Measurements from ENCODE around the gene USHBP1. TPM values are rescaled to one million over a fixed set of nuclear protein-coding genes. Genes with fewer than 3 reads are reported as not detected.
A peak's percentile ranks its signal among the peaks of the same experiment; 100 is the strongest.
"Not testable (repeated sequence)": the region's sequence is repeated elsewhere in the genome, so short reads cannot be mapped to it uniquely, and the experiment has no call there.

Gene USHBP1
- total RNA-seq, 1 donor from 2014 or later = 0.07 TPM

DNA sequence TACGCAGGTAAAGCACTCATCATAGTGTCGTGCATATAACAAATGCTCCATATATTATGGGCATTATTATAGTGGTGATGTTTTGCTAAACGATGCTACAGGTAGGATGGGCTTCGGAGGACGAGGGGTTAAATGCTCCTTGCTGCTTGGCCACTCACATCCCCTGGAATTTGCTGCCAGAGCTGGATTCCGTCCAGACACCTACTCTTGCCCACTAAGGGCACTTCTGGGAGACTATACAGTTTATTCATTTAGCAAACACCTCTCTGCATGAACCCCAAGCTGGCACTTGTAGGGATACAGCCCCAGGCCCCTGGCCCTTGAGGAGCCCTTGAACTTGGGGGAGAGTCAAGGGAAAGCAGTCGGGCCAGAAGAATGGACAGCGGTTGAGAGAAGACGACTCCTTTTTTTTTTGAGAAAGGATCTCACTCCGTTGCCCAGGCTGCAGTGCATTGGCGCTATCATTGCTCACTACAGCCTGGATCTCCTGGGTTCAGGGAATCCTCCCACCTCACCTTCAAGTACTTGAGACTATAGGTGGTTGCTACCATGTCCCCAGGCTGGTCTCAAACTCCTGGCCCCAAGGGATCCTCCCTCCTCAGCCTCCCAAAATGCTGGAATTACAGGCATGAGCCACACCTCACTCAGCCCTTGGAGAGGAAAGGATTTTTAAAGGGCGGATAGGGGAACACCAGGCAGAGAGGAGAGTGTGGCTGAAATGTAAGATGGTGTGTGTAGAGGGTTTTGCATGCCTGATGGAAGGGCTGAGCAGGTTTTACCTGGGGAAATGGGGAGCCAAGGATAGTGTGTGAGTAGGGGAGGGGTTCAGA is 40.1 kb upstream of the USHBP1 start:
- peaks cover 30% of the 10 kb centered on the region for H3K4me1 Mint-ChIP-seq (ENCODE audit: low read depth)
- H3K27me3 Mint-ChIP-seq (ENCODE audit: low read depth) = no peaks in the 10 kb centered on the region
- peak overlapping the region; percentile 87 for H3K4me3 Mint-ChIP-seq (ENCODE audit: low read depth)
- peak overlapping the region; percentile 85 for H3K27ac Mint-ChIP-seq
- peaks cover 11% of the 10 kb centered on the region for H3K36me3 Mint-ChIP-seq (ENCODE audit: low read depth)
- intact Hi-C loops (cut with micrococcal nuclease) = loop anchor here (1.0 to 5.0 kb wide), 3 partner anchors 12 to 103 kb away; partner anchors contain the start of genes BST2 and OCEL1
- no peak for DNase-seq (ENCODE audit: low spot score)
- no peaks in the 10 kb centered on the region for H3K9me3 Mint-ChIP-seq

- no peaks in the 10 kb centered on the region for H3K9me3 Mint-ChIP-seq
- peaks cover 6% of the 10 kb centered on the region for H3K36me3 Mint-ChIP-seq (ENCODE audit: low read depth)
- H3K27ac Mint-ChIP-seq = peak overlapping the region; percentile 49
- peaks cover 27% of the 10 kb centered on the region for H3K4me1 Mint-ChIP-seq (ENCODE audit: low read depth)
- intact Hi-C loops (cut with micrococcal nuclease) = no loop called here
- H3K4me3 Mint-ChIP-seq (ENCODE audit: low read depth) = peak overlapping the region; percentile 61
- DNase-seq (ENCODE audit: low spot score) = no peak
- no peaks in the 10 kb centered on the region for H3K27me3 Mint-ChIP-seq (ENCODE audit: low read depth)
Measured at GRCh38 chr19:17303940-17304267, 39.4 kb upstream of the USHBP1 start.

DNA sequence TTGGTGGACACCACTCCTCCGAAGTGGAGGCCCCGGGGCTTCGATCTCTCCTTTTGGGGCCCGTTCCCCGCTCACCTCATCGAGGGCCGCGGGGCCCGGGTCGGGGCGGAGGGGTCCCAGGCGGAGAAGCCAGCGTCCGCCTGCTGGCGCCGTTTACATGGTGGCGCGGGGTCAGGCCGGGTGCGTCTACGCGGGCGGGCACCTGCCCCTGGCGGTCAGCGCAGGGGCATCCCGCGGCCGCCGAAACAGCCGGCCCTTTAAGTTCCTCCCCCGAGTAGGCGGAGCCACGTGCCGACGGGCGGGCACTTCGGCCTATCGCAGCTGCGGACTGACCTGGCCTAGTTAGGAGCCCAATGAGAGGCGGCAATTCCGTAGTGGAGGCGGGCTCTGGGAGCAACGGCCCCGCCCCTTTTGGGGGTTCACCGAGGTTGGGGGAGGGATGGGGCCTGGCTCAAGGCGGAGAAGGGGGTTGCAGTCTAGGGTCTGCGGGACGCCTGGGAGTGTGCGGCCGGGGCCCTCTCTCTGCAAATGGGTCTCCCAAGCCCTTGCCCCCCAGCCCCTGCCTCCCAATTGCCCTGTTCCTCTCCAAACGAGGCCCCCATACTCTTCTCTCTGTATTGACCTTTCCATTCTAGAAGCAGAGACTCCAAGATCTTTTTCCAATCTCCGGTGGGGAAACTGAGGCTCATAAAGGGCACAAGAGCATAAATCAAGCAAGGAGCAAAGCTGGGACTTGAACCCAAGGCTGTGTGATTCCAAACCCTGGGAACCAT is 38.8 kb upstream of the USHBP1 start, which contains the start of gene ABHD8:
Gene ABHD8, minus strand, starts transcription at position 259 of the 773 bp plus-strand sequence. CDS start 1,809 bp downstream, outside the sequence.
- peaks cover 9% of the 10 kb centered on the region for H3K36me3 Mint-ChIP-seq (ENCODE audit: low read depth)
- no peaks in the 10 kb centered on the region for H3K27me3 Mint-ChIP-seq (ENCODE audit: low read depth)
- H3K9me3 Mint-ChIP-seq = no peaks in the 10 kb centered on the region
- peaks cover 27% of the 10 kb centered on the region for H3K4me1 Mint-ChIP-seq (ENCODE audit: low read depth)
- H3K27ac Mint-ChIP-seq = peak within 1 kb of the TSS; percentile 49
- peak within 1 kb of the TSS; percentile 68 for H3K4me3 Mint-ChIP-seq (ENCODE audit: low read depth)
- DNase-seq (ENCODE audit: low spot score) = peak; percentile 92
- intact Hi-C loops (cut with micrococcal nuclease) = no loop called here

GRCh38 chr19:17302391-17303166 is 38.0 kb upstream of the USHBP1 start:
- Mint-ChIP-seq H3K4me3 (ENCODE audit: low read depth) (peak overlapping the region; percentile 68), H3K27me3 (ENCODE audit: low read depth) (no peaks in the 10 kb centered on the region), H3K4me1 (ENCODE audit: low read depth) (peaks cover 23% of the 10 kb centered on the region), H3K27ac (no peak overlapping the region), H3K36me3 (ENCODE audit: low read depth) (peaks cover 13% of the 10 kb centered on the region), H3K9me3 (no peaks in the 10 kb centered on the region)
- no peak for DNase-seq (ENCODE audit: low spot score)
- intact Hi-C loops (cut with micrococcal nuclease) = no loop called here

DNA sequence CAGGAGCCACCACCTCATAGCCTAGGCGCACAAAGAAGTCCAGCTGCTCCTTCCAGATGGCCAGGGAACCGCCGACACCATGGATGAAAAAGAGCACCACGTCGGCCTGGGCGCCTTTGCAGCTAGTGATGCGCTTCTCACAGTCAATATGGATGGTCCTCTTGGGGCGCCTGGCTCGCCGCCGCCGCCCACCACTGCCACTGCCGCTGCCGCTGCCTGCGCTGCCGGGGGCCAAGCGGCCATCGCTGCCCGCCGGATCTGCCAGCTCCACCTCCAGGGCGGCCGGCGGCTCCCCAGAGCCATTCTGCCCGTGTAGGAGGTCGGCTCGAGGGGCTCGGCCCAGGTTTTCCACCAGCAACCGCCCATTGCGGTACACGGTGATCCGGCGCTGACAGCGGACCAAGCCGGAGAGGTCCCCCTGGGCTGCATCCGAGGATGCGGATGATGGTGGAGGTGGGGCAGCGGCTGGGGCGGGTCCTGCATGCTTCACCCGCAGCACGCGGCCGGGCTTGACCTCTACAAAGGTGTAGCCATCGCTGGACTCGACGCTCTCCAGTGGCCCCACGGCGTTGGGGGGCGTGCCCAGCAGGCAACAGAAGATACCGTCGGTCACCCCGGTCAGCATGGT is 36.6 kb upstream of the USHBP1 start:
- Mint-ChIP-seq H3K27ac (no peak overlapping the region), H3K36me3 (ENCODE audit: low read depth) (peaks cover 19% of the 10 kb centered on the region), H3K4me3 (ENCODE audit: low read depth) (no peak overlapping the region), H3K27me3 (ENCODE audit: low read depth) (no peaks in the 10 kb centered on the region), H3K4me1 (ENCODE audit: low read depth) (peaks cover 20% of the 10 kb centered on the region), H3K9me3 (no peaks in the 10 kb centered on the region)
- intact Hi-C loops (cut with micrococcal nuclease) = no loop called here
- no peak for DNase-seq (ENCODE audit: low spot score)

GRCh38 chr19:17296976-17297375 is 32.4 kb upstream of the USHBP1 start:
- no peaks in the 10 kb centered on the region for H3K9me3 Mint-ChIP-seq
- H3K27ac Mint-ChIP-seq = no peak overlapping the region
- H3K4me1 Mint-ChIP-seq (ENCODE audit: low read depth) = peaks cover 7% of the 10 kb centered on the region
- intact Hi-C loops (cut with micrococcal nuclease) = no loop called here
- H3K4me3 Mint-ChIP-seq (ENCODE audit: low read depth) = no peak overlapping the region
- no peak for DNase-seq (ENCODE audit: low spot score)
- no peaks in the 10 kb centered on the region for H3K27me3 Mint-ChIP-seq (ENCODE audit: low read depth)
- peaks cover 21% of the 10 kb centered on the region for H3K36me3 Mint-ChIP-seq (ENCODE audit: low read depth)

DNA sequence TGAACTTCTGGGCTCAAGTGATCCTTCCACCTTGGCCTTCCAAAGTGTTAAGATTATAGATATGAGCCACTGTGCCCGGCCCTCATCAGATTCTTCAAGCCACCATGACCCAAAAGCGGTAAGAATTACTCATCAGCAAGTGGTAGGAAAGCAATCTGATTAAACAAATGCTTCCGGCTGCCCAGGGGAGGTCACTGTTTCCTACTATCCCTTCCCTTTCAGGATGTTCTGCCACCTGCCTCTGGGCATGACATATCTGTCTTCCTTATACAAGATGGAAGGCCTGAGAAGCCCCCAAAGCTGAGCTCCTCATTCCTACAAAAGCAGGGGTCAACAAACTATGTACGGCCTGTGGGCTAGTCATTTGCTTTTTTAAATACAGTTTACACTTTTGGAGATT is 31.7 kb upstream of the USHBP1 start:
- no peaks in the 10 kb centered on the region for H3K9me3 Mint-ChIP-seq
- peaks cover 19% of the 10 kb centered on the region for H3K36me3 Mint-ChIP-seq (ENCODE audit: low read depth)
- peaks cover 8% of the 10 kb centered on the region for H3K4me1 Mint-ChIP-seq (ENCODE audit: low read depth)
- intact Hi-C loops (cut with micrococcal nuclease) = no loop called here
- no peak for DNase-seq (ENCODE audit: low spot score)
- no peak overlapping the region for H3K4me3 Mint-ChIP-seq (ENCODE audit: low read depth)
- no peak overlapping the region for H3K27ac Mint-ChIP-seq
- H3K27me3 Mint-ChIP-seq (ENCODE audit: low read depth) = no peaks in the 10 kb centered on the region

- H3K4me3 Mint-ChIP-seq (ENCODE audit: low read depth); H3K4me1 Mint-ChIP-seq (ENCODE audit: low read depth); H3K9me3 Mint-ChIP-seq; H3K27me3 Mint-ChIP-seq (ENCODE audit: low read depth); DNase-seq (ENCODE audit: low spot score); H3K27ac Mint-ChIP-seq; intact Hi-C loops (cut with micrococcal nuclease): not testable (repeated sequence)
- H3K36me3 Mint-ChIP-seq (ENCODE audit: low read depth) = peaks cover 19% of the 10 kb centered on the region
Measured at GRCh38 chr19:17295551-17295950, 31.0 kb upstream of the USHBP1 start.

DNA sequence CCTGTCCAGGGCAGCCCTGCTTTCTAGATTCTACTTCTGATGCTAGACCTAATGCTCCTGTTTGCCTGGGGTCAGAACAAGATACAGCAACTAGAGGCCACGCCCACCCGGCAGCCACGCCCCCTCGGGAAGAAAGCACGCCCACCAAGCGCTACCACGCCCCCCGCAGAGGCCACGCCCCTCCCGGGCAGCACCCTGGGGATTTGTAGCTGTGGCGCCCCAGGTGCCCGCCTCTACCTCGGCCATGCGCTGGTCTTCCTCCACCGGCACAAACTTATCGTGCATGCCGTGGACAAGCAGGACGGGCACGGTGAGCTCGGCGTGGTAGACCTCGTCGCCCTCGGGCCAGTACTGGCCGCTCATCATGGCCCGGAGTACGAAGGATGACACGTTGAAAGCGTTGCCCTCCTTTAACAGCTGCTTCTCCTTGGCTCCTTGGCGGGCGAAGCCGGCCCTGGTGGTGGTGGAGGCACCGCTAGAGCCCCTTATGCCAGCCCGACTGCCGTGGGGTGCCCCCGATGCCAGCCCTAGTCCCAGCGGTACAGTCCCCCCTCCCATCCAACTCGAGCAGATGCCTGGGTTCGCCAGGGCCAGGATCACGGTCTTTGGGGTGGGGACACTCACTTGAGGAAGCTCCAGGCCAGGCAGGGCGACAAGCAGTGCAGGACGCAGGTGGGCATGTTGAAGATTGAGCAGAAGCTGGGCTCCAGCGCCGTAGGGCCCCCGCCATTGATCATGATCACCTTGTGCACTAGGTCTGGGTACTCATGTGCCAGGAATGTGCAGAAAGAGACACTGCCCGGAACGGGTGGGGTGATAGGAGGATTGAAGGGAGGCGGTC is 29.7 kb upstream of the USHBP1 start:
- Mint-ChIP-seq H3K36me3 (ENCODE audit: low read depth) (peaks cover 19% of the 10 kb centered on the region), H3K4me1 (ENCODE audit: low read depth) (peaks cover 8% of the 10 kb centered on the region), H3K27ac (no peak overlapping the region), H3K27me3 (ENCODE audit: low read depth) (no peaks in the 10 kb centered on the region), H3K4me3 (ENCODE audit: low read depth) (no peak overlapping the region), H3K9me3 (no peaks in the 10 kb centered on the region)
- DNase-seq (ENCODE audit: low spot score) = peak; percentile 47
- intact Hi-C loops (cut with micrococcal nuclease) = loop anchor here (5.0 kb wide), 1 partner anchor 43 kb away; the partner anchor contains the start of gene GTPBP3

DNA sequence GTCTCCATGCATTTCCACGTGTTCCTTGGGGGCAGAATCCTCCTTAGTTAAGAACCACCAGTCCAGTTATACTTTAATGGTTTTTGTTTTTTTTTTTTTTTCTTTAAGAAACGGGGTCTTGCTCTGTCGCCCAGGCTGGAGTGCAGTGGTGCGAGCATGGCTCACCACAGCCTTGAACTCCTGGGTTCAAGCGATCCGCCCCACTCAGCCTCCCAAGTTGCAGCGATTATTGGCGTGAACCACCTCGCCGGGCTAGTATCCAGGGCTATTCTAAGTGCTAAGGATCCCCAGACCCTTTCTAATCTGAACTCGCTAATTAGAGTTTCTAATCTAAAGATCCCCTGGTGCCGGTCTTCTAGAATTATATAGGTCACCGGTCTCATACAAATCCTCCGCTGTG is 29.1 kb upstream of the USHBP1 start:
- no peaks in the 10 kb centered on the region for H3K9me3 Mint-ChIP-seq
- no peaks in the 10 kb centered on the region for H3K27me3 Mint-ChIP-seq (ENCODE audit: low read depth)
- H3K4me1 Mint-ChIP-seq (ENCODE audit: low read depth) = peaks cover 8% of the 10 kb centered on the region
- no peak overlapping the region for H3K4me3 Mint-ChIP-seq (ENCODE audit: low read depth)
- peaks cover 16% of the 10 kb centered on the region for H3K36me3 Mint-ChIP-seq (ENCODE audit: low read depth)
- no peak for DNase-seq (ENCODE audit: low spot score)
- H3K27ac Mint-ChIP-seq = no peak overlapping the region
- intact Hi-C loops (cut with micrococcal nuclease) = loop anchor here (2.0 to 5.0 kb wide), 2 partner anchors 44 to 93 kb away; partner anchors contain the start of gene GTPBP3

- intact Hi-C loops (cut with micrococcal nuclease) = loop anchor here (1.0 to 5.0 kb wide), 3 partner anchors 13 to 94 kb away; partner anchors contain the start of genes GTPBP3 and MRPL34
- Mint-ChIP-seq H3K4me3 (ENCODE audit: low read depth) (peak overlapping the region; percentile 87), H3K27me3 (ENCODE audit: low read depth) (no peaks in the 10 kb centered on the region), H3K36me3 (ENCODE audit: low read depth) (peaks cover 11% of the 10 kb centered on the region), H3K27ac (peak overlapping the region; percentile 78), H3K4me1 (ENCODE audit: low read depth) (peaks cover 8% of the 10 kb centered on the region), H3K9me3 (no peaks in the 10 kb centered on the region)
- DNase-seq (ENCODE audit: low spot score) = peak; percentile 74
Measured at GRCh38 chr19:17292301-17293074, 27.9 kb upstream of the USHBP1 start.
